Measurements from ENCODE around the gene ZIC1. TPM values are rescaled to one million over a fixed set of nuclear protein-coding genes. Genes with fewer than 3 reads are reported as not detected.

ZIC1 gene
- total RNA-seq, 1 experiment from 2014 or later = not detected

DNA sequence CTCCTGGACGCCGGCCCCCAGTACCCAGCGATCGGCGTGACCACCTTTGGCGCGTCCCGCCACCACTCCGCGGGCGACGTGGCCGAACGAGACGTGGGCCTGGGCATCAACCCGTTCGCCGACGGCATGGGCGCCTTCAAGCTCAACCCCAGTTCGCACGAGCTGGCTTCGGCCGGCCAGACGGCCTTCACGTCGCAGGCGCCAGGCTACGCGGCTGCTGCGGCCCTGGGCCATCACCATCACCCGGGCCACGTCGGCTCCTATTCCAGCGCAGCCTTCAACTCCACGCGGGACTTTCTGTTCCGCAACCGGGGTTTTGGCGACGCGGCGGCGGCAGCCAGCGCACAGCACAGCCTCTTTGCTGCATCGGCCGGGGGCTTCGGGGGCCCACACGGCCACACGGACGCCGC is 956 bp downstream of the ZIC1 start:
- Mint-ChIP-seq H3K36me3 (ENCODE audit: insufficient read depth, unreplicated experiment) (peaks cover 7% of the 10 kb centered on the region), H3K9me3 (ENCODE audit: low read depth, unreplicated experiment) (peaks cover 17% of the 10 kb centered on the region), H3K4me1 (ENCODE audit: low read depth, unreplicated experiment) (peaks cover 8% of the 10 kb centered on the region), H3K4me3 (ENCODE audit: low read depth, unreplicated experiment) (no peak overlapping the region), H3K27ac (ENCODE audit: unreplicated experiment) (no peak overlapping the region), H3K27me3 (ENCODE audit: unreplicated experiment) (no peaks in the 10 kb centered on the region)
- no peak for DNase-seq
- CTCF ChIA-PET = no interaction called here
- TF ChIP-seq, protein P1, sequence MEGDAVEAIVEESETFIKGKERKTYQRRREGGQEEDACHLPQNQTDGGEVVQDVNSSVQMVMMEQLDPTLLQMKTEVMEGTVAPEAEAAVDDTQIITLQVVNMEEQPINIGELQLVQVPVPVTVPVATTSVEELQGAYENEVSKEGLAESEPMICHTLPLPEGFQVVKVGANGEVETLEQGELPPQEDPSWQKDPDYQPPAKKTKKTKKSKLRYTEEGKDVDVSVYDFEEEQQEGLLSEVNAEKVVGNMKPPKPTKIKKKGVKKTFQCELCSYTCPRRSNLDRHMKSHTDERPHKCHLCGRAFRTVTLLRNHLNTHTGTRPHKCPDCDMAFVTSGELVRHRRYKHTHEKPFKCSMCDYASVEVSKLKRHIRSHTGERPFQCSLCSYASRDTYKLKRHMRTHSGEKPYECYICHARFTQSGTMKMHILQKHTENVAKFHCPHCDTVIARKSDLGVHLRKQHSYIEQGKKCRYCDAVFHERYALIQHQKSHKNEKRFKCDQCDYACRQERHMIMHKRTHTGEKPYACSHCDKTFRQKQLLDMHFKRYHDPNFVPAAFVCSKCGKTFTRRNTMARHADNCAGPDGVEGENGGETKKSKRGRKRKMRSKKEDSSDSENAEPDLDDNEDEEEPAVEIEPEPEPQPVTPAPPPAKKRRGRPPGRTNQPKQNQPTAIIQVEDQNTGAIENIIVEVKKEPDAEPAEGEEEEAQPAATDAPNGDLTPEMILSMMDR (IDR thresholded peaks at IDR 0.05; ENCODE audit: unreplicated experiment) = no peak
- intact Hi-C loops (cut with micrococcal nuclease; ENCODE audit: unreplicated experiment) = no loop called here
- no TSS peak for BruUV-seq (replicated peaks)

DNA sequence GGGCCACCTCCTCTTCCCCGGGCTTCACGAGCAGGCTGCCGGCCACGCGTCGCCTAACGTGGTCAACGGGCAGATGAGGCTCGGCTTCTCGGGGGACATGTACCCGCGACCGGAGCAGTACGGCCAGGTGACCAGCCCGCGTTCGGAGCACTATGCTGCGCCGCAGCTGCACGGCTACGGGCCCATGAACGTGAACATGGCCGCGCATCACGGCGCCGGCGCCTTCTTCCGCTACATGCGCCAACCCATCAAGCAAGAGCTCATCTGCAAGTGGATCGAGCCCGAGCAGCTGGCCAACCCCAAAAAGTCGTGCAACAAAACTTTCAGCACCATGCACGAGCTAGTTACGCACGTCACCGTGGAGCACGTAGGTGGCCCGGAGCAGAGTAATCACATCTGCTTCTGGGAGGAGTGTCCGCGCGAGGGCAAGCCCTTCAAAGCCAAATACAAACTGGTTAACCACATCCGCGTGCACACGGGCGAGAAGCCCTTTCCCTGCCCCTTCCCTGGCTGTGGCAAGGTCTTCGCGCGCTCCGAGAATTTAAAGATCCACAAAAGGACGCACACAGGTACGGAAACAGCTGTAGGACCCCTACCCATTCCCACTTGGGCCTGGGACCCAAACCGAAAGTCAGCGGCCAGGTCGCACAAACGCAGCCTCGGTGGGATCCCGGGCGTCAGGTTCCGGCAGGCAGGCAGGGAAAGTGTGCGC is 1.5 kb downstream of the ZIC1 start:
- Mint-ChIP-seq H3K4me3 (ENCODE audit: low read depth, unreplicated experiment) (peak overlapping the region; percentile 63), H3K27me3 (ENCODE audit: unreplicated experiment) (no peaks in the 10 kb centered on the region), H3K36me3 (ENCODE audit: insufficient read depth, unreplicated experiment) (peaks cover 7% of the 10 kb centered on the region), H3K4me1 (ENCODE audit: low read depth, unreplicated experiment) (peaks cover 8% of the 10 kb centered on the region), H3K9me3 (ENCODE audit: low read depth, unreplicated experiment) (peaks cover 17% of the 10 kb centered on the region), H3K27ac (ENCODE audit: unreplicated experiment) (no peak overlapping the region)
- TF ChIP-seq, protein P1 (IDR thresholded peaks at IDR 0.05; ENCODE audit: unreplicated experiment) = no peak
- CTCF ChIA-PET = no interaction called here
- intact Hi-C loops (cut with micrococcal nuclease; ENCODE audit: unreplicated experiment) = no loop called here
- no TSS peak for BruUV-seq (replicated peaks)
- DNase-seq = no peak

DNA sequence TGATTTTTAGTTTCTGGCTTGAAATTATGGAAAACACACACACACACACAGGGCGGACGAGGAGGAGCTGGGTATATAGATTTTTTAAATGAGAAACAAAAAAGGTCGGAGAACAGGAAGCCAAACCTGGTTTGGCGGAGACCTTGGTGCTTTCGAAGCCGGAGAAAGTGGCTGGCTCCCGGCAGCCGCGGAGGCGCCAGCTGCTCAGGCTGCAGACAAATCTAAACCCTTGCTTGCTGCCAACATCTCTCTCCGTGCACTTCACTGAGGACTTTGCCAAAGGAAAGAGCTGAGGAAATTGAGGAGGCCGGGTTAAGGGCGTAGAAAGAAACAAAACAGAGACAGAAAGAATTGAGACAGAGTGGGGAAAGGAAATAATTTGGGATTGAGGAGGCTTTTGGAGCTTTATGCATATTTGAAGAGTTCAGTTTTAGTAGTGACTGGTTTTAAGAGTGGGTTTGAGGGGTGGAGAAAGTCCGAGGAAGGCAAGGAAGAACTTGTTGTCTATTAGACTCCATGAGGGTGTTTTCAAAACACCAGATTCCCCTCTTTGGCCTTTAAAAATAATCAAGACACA is 2.2 kb downstream of the ZIC1 start:
- Mint-ChIP-seq H3K36me3 (ENCODE audit: insufficient read depth, unreplicated experiment) (peaks cover 7% of the 10 kb centered on the region), H3K9me3 (ENCODE audit: low read depth, unreplicated experiment) (peaks cover 17% of the 10 kb centered on the region), H3K4me3 (ENCODE audit: low read depth, unreplicated experiment) (peak overlapping the region; percentile 63), H3K27ac (ENCODE audit: unreplicated experiment) (no peak overlapping the region), H3K27me3 (ENCODE audit: unreplicated experiment) (no peaks in the 10 kb centered on the region), H3K4me1 (ENCODE audit: low read depth, unreplicated experiment) (peaks cover 8% of the 10 kb centered on the region)
- intact Hi-C loops (cut with micrococcal nuclease; ENCODE audit: unreplicated experiment) = no loop called here
- no peak for DNase-seq
- BruUV-seq (replicated peaks) = no TSS peak
- CTCF ChIA-PET = no interaction called here
- TF ChIP-seq, protein P1 (IDR thresholded peaks at IDR 0.05; ENCODE audit: unreplicated experiment) = no peak

DNA sequence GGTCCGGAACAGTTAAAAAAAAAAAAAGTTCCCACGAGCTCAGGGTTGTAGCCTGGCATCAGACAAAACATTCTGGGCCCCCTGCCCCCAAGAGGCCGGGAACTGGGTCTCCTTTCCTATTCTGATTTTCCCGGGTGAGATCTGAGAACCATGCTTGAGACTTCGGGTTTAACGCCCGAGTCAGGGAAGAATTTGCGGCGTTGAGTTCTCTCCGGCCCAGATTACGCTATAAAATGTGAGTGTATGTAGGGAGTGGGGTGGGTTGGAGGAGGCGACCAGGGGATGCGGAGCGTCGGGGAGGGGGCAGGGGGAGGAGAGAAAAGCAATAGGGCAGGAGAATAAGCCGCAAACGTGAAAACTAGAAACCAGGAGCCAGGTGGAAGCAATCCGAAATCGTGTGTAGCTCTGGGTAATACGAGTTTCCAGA is 2.7 kb downstream of the ZIC1 start:
- intact Hi-C loops (cut with micrococcal nuclease; ENCODE audit: unreplicated experiment) = no loop called here
- H3K4me1 Mint-ChIP-seq (ENCODE audit: low read depth, unreplicated experiment) = peaks cover 8% of the 10 kb centered on the region
- BruUV-seq (replicated peaks) = no TSS peak
- H3K27me3 Mint-ChIP-seq (ENCODE audit: unreplicated experiment) = no peaks in the 10 kb centered on the region
- DNase-seq = no peak
- H3K4me3 Mint-ChIP-seq (ENCODE audit: low read depth, unreplicated experiment) = no peak overlapping the region
- peaks cover 14% of the 10 kb centered on the region for H3K9me3 Mint-ChIP-seq (ENCODE audit: low read depth, unreplicated experiment)
- H3K27ac Mint-ChIP-seq (ENCODE audit: unreplicated experiment) = no peak overlapping the region
- CTCF ChIA-PET = no interaction called here
- TF ChIP-seq, protein P1 (IDR thresholded peaks at IDR 0.05; ENCODE audit: unreplicated experiment) = no peak
- peaks cover 7% of the 10 kb centered on the region for H3K36me3 Mint-ChIP-seq (ENCODE audit: insufficient read depth, unreplicated experiment)

Measured in Calu3 (cell line).